GM19240 (cell line): Measurements from ENCODE around the gene HAND2.
A peak's percentile ranks its signal among the peaks of the same experiment; 100 is the strongest.

Experiments
- DNase-seq: peaks from one replicate; pipeline ENCODE4 v3.0.0; 2011; ENCODE audit warnings: low spot score; ENCODE audit not compliant: insufficient read length

Gene HAND2

GRCh38 chr4:173521467-173522159 lies 8.4 kb downstream of the HAND2 start:
- DNase-seq = no peak

- no peak for DNase-seq
Measured at GRCh38 chr4:173520921-173521466, 9.0 kb downstream of the HAND2 start.

- no peak for DNase-seq
Measured at GRCh38 chr4:173519111-173520101, 10.6 kb downstream of the HAND2 start.

- no peak for DNase-seq
Measured at GRCh38 chr4:173518425-173519102, 11.5 kb downstream of the HAND2 start.

- no peak for DNase-seq
Measured at GRCh38 chr4:173517781-173518424, 12.1 kb downstream of the HAND2 start.

GRCh38 chr4:173516621-173517524 lies 13.2 kb downstream of the HAND2 start:
- DNase-seq = no peak

- no peak for DNase-seq
Measured at GRCh38 chr4:173515458-173515857, 14.6 kb downstream of the HAND2 start.

- DNase-seq = no peak
Measured at GRCh38 chr4:173514641-173515217, 15.3 kb downstream of the HAND2 start.

GRCh38 chr4:173513651-173514050 lies 16.4 kb downstream of the HAND2 start:
- no peak for DNase-seq

GRCh38 chr4:173511787-173512361 lies 18.2 kb downstream of the HAND2 start:
- DNase-seq = no peak

- DNase-seq = no peak
Measured at GRCh38 chr4:173509036-173510001, 20.7 kb downstream of the HAND2 start.

GRCh38 chr4:173508386-173509035 lies 21.5 kb downstream of the HAND2 start:
- no peak for DNase-seq

- DNase-seq = no peak
Measured at GRCh38 chr4:173507471-173508385, 22.3 kb downstream of the HAND2 start.

GRCh38 chr4:173506597-173507211 lies 23.3 kb downstream of the HAND2 start:
- DNase-seq = no peak

GRCh38 chr4:173505924-173506518 lies 24.0 kb downstream of the HAND2 start:
- DNase-seq = peak; percentile 67

- no peak for DNase-seq
Measured at GRCh38 chr4:173504181-173504503, 25.9 kb downstream of the HAND2 start.
